ENCODE measurements around the gene DHFR2. TPM values are rescaled to one million over a fixed set of nuclear protein-coding genes. Genes with fewer than 3 reads are reported as not detected.
A peak's percentile ranks its signal among the peaks of the same experiment; 100 is the strongest.

Gene DHFR2
- total RNA-seq, 4 donors from 2014 or later: 3.3 to 5.9 (median 4.8) TPM

DNA sequence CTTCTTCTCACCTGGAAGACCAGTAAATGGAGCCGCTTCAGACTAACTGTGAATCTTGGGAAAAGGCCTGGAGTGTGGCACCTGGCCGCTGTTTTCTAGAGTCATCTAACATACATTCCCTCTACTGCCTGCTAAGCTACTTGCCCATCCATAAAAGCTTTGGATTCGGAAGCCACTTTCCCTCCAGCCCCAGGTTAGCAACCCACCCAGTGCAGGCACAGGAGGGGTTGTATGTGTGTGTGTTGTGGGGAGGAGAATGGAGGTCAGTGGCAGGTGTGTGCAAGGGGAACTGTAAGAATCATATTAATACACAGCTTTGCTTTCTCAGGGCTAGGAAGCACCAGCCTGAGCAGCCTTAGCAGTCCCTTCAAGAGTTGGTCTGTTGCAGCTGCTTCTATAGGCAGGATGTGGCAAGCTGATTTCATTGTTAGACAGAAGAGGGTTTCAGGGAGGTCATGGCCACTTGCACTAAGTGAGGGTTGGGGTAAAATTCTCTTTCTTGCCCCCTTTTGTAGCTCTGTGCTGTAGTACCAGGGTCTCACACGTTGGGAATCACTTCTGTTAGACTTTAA, 9.1 kb upstream of the DHFR2 start:
- intact Hi-C loops (cut with DNase I): no loop called here
- H3K36me3 ChIP-seq: peaks cover 5 to 40% (median 21%) of the 10 kb centered on the region in 4 donors

DNA sequence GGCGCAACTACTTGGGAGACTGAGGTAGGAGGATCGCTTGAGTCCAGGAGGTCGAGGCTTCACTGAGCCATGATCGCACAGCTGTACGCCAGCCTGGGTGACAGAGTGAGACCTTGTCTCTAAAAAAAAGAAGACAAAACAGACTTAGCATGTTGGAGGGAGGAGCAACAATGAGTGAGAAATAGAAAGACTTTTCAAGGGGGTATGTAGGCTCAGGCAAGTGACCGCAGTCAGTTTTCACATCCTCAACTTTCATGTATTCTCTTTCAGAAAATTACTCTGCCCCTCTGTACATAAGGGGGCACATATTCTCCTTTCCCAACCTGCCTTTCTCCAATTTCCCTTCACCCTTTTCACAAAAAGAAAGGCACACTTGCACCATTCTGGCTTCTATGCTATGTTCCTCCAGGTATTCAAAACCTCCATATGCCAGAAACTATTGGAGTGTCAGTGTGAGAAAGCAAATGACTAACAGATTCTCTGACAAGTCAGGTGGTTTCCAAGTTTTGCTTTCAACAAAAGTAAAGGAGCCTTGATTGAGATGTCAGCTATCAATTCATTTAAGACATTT, 7.7 kb upstream of the DHFR2 start:
- Histone ChIP-seq H3K9me3 (no peaks in the 10 kb centered on the region), H3K36me3 (peaks cover 5 to 34% (median 16%) of the 10 kb centered on the region in 4 donors), H3K27ac (replicated peaks in 1 of 4) (no peak overlapping the region), H3K4me1 (peaks cover 3 to 12% (median 7%) of the 10 kb centered on the region in 4 donors), H3K27me3 (no peaks in the 10 kb centered on the region), H3K4me3 (no peak overlapping the region)
- WGBS: 97% methylated on average over 6 of the region's 6 CpGs
- intact Hi-C loops (cut with DNase I): no loop called here
- no peak for DNase-seq (ENCODE audit: extremely low spot score)
- TF ChIP-seq POLR2AphosphoS5 (IDR thresholded peaks at IDR 0.05): no peak
- TF ChIP-seq, protein P1, sequence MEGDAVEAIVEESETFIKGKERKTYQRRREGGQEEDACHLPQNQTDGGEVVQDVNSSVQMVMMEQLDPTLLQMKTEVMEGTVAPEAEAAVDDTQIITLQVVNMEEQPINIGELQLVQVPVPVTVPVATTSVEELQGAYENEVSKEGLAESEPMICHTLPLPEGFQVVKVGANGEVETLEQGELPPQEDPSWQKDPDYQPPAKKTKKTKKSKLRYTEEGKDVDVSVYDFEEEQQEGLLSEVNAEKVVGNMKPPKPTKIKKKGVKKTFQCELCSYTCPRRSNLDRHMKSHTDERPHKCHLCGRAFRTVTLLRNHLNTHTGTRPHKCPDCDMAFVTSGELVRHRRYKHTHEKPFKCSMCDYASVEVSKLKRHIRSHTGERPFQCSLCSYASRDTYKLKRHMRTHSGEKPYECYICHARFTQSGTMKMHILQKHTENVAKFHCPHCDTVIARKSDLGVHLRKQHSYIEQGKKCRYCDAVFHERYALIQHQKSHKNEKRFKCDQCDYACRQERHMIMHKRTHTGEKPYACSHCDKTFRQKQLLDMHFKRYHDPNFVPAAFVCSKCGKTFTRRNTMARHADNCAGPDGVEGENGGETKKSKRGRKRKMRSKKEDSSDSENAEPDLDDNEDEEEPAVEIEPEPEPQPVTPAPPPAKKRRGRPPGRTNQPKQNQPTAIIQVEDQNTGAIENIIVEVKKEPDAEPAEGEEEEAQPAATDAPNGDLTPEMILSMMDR (IDR thresholded peaks at IDR 0.05): no peak
- no peak for TF ChIP-seq EP300 (IDR thresholded peaks at IDR 0.05)
- no peak for TF ChIP-seq POLR2A (IDR thresholded peaks at IDR 0.05; ENCODE audit: low read depth)

More for the DNA sequence above, 9.1 kb upstream of the DHFR2 start:
- TF ChIP-seq POLR2AphosphoS5 (IDR thresholded peaks at IDR 0.05): no peak
- TF ChIP-seq EP300 (IDR thresholded peaks at IDR 0.05): no peak
- no peak for TF ChIP-seq POLR2A (IDR thresholded peaks at IDR 0.05; ENCODE audit: low read depth)
- TF ChIP-seq, protein P1 (IDR thresholded peaks at IDR 0.05): no peak
- Histone ChIP-seq H3K9me3 (no peaks in the 10 kb centered on the region), H3K4me3 (no peak overlapping the region), H3K27ac (replicated peaks in 1 of 4) (no peak overlapping the region), H3K4me1 (peaks cover 0 to 5% (median 4%) of the 10 kb centered on the region in 4 donors), H3K27me3 (no peaks in the 10 kb centered on the region)
- WGBS: 86% methylated on average over 4 of the region's 4 CpGs
- no peak for DNase-seq (ENCODE audit: extremely low spot score)

- no peaks in the 10 kb centered on the region for H3K27me3 ChIP-seq
- intact Hi-C loops (cut with DNase I): loop anchor here (5.0 to 10.0 kb wide), 3 partner anchors 62 to 165 kb away; partner anchors contain the start of gene PROS1
Measured at GRCh38 chr3:94069194-94069813, 6.6 kb upstream of the DHFR2 start.

DNA sequence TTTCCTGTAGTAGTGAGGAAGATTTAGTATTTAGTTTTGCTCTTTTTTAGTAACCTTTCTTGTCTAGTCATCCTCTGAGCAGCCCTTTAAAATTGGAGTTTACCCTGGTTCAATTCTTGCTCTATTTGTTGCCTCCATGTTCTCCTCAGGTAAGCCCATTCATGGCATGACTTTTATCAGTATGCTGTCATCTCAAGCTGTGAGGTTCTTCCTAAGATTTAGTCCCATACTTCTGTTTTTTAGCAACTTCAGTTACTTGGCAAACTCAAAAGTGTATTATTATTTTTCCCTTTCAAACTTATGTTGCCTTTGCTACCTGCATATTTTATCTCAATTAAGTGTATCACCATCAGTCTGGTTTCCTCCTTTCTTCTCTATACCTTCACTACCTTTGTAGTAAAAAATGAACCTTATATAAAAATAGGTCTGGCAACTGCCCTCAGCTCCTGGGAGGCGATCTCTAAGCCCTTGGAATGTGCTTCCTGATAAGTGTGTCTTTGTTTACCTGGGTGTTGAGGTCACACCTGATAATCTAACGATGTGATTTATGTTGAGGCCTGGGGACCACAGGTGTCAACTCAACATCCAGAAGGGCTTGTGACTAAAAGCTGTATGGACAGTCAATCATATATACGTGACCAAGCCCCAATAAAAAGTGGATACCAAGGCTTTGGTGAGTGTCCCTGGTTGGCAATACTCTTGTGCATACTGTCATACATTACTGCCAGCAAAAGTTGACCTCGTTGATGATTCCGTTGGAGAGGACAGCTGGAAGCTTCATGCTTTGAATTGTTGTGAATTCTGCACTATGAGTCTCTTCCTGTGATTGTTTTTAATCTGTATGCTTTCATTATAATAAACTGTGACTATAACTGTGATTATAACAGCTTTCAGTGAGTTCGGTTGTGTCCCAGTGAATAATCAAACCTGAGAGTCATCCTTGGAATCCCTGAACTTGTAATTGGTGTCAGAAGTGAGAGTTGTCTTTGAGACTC, 4.1 kb upstream of the DHFR2 start:
- no peak overlapping the region for H3K27ac ChIP-seq (replicated peaks in 1 of 4)
- intact Hi-C loops (cut with DNase I): loop anchor here (5.0 to 10.0 kb wide), 3 partner anchors 60 to 162 kb away; partner anchors contain the start of gene PROS1
- peaks cover 2 to 34% (median 7%) of the 10 kb centered on the region in 4 donors for H3K36me3 ChIP-seq
- H3K27me3 ChIP-seq: no peaks in the 10 kb centered on the region
- peaks cover 15 to 36% (median 32%) of the 10 kb centered on the region in 4 donors for H3K4me1 ChIP-seq
- H3K9me3 ChIP-seq: no peaks in the 10 kb centered on the region
- 96% methylated on average over 6 of the region's 6 CpGs for WGBS
- DNase-seq (ENCODE audit: extremely low spot score): no peak
- TF ChIP-seq, protein P1 (IDR thresholded peaks at IDR 0.05): no peak
- TF ChIP-seq EP300 (IDR thresholded peaks at IDR 0.05) (no peak), POLR2AphosphoS5 (IDR thresholded peaks at IDR 0.05) (no peak), POLR2A (IDR thresholded peaks at IDR 0.05; ENCODE audit: low read depth) (no peak)
- no peak overlapping the region for H3K4me3 ChIP-seq

More at GRCh38 chr3:94069194-94069813, 6.6 kb upstream of the DHFR2 start:
- Histone ChIP-seq H3K4me1 (peaks cover 5 to 23% (median 19%) of the 10 kb centered on the region in 4 donors), H3K4me3 (no peak overlapping the region), H3K9me3 (no peaks in the 10 kb centered on the region), H3K36me3 (peaks cover 5 to 40% (median 16%) of the 10 kb centered on the region in 4 donors), H3K27ac (replicated peaks in 1 of 4) (no peak overlapping the region)
- TF ChIP-seq, protein P1 (IDR thresholded peaks at IDR 0.05): peak; percentile 52 to 68 (median 57)
- TF ChIP-seq POLR2A (IDR thresholded peaks at IDR 0.05; ENCODE audit: low read depth): no peak
- DNase-seq (ENCODE audit: extremely low spot score): no peak
- 56% methylated on average over 4 of the region's 4 CpGs for WGBS
